Measurements from ENCODE around the gene RNF144A. TPM values are rescaled to one million over a fixed set of nuclear protein-coding genes. Genes with fewer than 3 reads are reported as not detected.
A peak's percentile ranks its signal among the peaks of the same experiment; 100 is the strongest.

Gene RNF144A
- total RNA-seq, 6 donors from 2014 or later = 9.9 to 20.7 (median 13.4) TPM

GRCh38 chr2:7032371-7032770, 115.2 kb downstream of the RNF144A start:
- TF ChIP-seq, protein P1, sequence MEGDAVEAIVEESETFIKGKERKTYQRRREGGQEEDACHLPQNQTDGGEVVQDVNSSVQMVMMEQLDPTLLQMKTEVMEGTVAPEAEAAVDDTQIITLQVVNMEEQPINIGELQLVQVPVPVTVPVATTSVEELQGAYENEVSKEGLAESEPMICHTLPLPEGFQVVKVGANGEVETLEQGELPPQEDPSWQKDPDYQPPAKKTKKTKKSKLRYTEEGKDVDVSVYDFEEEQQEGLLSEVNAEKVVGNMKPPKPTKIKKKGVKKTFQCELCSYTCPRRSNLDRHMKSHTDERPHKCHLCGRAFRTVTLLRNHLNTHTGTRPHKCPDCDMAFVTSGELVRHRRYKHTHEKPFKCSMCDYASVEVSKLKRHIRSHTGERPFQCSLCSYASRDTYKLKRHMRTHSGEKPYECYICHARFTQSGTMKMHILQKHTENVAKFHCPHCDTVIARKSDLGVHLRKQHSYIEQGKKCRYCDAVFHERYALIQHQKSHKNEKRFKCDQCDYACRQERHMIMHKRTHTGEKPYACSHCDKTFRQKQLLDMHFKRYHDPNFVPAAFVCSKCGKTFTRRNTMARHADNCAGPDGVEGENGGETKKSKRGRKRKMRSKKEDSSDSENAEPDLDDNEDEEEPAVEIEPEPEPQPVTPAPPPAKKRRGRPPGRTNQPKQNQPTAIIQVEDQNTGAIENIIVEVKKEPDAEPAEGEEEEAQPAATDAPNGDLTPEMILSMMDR (IDR thresholded peaks at IDR 0.05) = no peak
- TF ChIP-seq POLR2A (IDR thresholded peaks at IDR 0.05) (no peak), POLR2AphosphoS5 (IDR thresholded peaks at IDR 0.05) (no peak), EP300 (IDR thresholded peaks at IDR 0.05) (no peak)
- ATAC-seq (ENCODE audit: low FRiP score in 2 of 2) (no peak), DNase-seq (no peak)
- Histone ChIP-seq H3K9me3 (no peaks in the 10 kb centered on the region), H3K27me3 (no peaks in the 10 kb centered on the region), H3K27ac (peak overlapping the region in 2 of 4 donors; percentile 59), H3K36me3 (peaks cover 0 to 17% (median 5%) of the 10 kb centered on the region in 4 donors), H3K4me3 (no peak overlapping the region), H3K4me1 (peaks cover 16 to 45% (median 24%) of the 10 kb centered on the region in 4 donors)
- WGBS, 2 donors = 96 to 97% methylated on average over 15 to 16 of the region's 16 CpGs

GRCh38 chr2:7033136-7033960, 116.1 kb downstream of the RNF144A start:
- peaks cover 0 to 17% (median 5%) of the 10 kb centered on the region in 4 donors for H3K36me3 ChIP-seq
- TF ChIP-seq, protein P1 (IDR thresholded peaks at IDR 0.05) = no peak
- TF ChIP-seq POLR2A (IDR thresholded peaks at IDR 0.05) (no peak), EP300 (IDR thresholded peaks at IDR 0.05) (no peak), POLR2AphosphoS5 (IDR thresholded peaks at IDR 0.05) (no peak)
- H3K27ac ChIP-seq = peak overlapping the region in 2 of 4 donors; percentile 11 to 59
- ATAC-seq (ENCODE audit: low FRiP score in 2 of 2) = no peak
- peaks cover 9 to 39% (median 21%) of the 10 kb centered on the region in 4 donors for H3K4me1 ChIP-seq
- DNase-seq = no peak
- no peaks in the 10 kb centered on the region for H3K9me3 ChIP-seq
- no peak overlapping the region for H3K4me3 ChIP-seq
- WGBS, 2 donors = 94% methylated on average over 15 to 20 of the region's 20 CpGs
- no peaks in the 10 kb centered on the region for H3K27me3 ChIP-seq

- DNase-seq = no peak
Measured at GRCh38 chr2:7034303-7034702, 117.1 kb downstream of the RNF144A start.

DNA sequence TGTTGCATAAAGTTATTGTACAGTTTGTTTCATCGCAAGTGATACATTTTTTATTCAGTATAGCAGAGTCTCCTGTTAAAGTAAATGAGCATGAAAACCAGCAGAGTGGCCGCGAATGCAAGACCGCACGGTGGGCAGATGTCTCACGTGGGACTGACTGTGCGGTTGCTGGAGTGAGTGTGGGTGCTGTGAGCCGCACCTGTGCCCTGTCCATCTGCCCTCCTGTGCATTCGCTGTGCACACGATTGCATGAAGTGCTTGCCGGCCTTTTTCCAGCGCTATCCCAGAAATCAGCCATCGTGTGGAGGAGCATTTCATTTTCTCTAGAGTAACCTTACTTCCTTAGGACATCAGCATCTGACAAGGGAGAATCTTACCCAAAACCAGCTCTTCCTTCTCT, 118.7 kb downstream of the RNF144A start:
- no peak overlapping the region for H3K4me3 ChIP-seq
- TF ChIP-seq POLR2AphosphoS5 (IDR thresholded peaks at IDR 0.05) (no peak), EP300 (IDR thresholded peaks at IDR 0.05) (no peak)
- H3K9me3 ChIP-seq = no peaks in the 10 kb centered on the region
- H3K36me3 ChIP-seq = peaks cover 0 to 24% (median 12%) of the 10 kb centered on the region in 4 donors
- WGBS, 2 donors = 96% methylated on average over 13 of the region's 13 CpGs
- H3K4me1 ChIP-seq = peaks cover 0 to 25% (median 11%) of the 10 kb centered on the region in 4 donors
- DNase-seq = no peak
- no peaks in the 10 kb centered on the region for H3K27me3 ChIP-seq
- H3K27ac ChIP-seq = no peak overlapping the region
- no peak for ATAC-seq (ENCODE audit: low FRiP score in 2 of 2)

More at GRCh38 chr2:7034303-7034702, 117.1 kb downstream of the RNF144A start:
- Histone ChIP-seq H3K36me3 (peaks cover 0 to 17% (median 5%) of the 10 kb centered on the region in 4 donors), H3K9me3 (no peaks in the 10 kb centered on the region), H3K27ac (peak overlapping the region in 1 of 4 donors; percentile 40), H3K27me3 (no peaks in the 10 kb centered on the region), H3K4me3 (no peak overlapping the region), H3K4me1 (peaks cover under 1 to 30% (median 12%) of the 10 kb centered on the region in 4 donors)
- peak in 1 of 2 donors; percentile 38 for ATAC-seq (ENCODE audit: low FRiP score in 2 of 2)
- no peak for TF ChIP-seq EP300 (IDR thresholded peaks at IDR 0.05)
- no peak for TF ChIP-seq POLR2A (IDR thresholded peaks at IDR 0.05)
- no peak for TF ChIP-seq POLR2AphosphoS5 (IDR thresholded peaks at IDR 0.05)
- TF ChIP-seq, protein P1 (IDR thresholded peaks at IDR 0.05) = peak in 1 of 6 experiments; percentile 25
- 51 to 69% methylated on average over 9 to 14 of the region's 14 CpGs for WGBS, 2 donors
